DOHH2 (cell line): ENCODE data around the gene PML.

Experiments
- EZH2phosphoT487 ChIP-seq: fragments of 200-600 bp; sonication (generic); IDR thresholded peaks from 2 replicates; pipeline ENCODE4 v1.6.1; 2017; ENCODE audit warnings: borderline replicate concordance, mild to moderate bottlenecking, antibody characterized with exemption, low read length, moderate library complexity, mixed read lengths
- TF ChIP-seq, protein P1 (sequence below): fragments of 200-600 bp; sonication (generic); IDR thresholded peaks from one replicate; pipeline ENCODE4 v1.5.1; 2014; ENCODE audit warnings: antibody characterized with exemption, mild to moderate bottlenecking, low read depth, low read length; ENCODE audit not compliant: poor library complexity, severe bottlenecking

DNA sequence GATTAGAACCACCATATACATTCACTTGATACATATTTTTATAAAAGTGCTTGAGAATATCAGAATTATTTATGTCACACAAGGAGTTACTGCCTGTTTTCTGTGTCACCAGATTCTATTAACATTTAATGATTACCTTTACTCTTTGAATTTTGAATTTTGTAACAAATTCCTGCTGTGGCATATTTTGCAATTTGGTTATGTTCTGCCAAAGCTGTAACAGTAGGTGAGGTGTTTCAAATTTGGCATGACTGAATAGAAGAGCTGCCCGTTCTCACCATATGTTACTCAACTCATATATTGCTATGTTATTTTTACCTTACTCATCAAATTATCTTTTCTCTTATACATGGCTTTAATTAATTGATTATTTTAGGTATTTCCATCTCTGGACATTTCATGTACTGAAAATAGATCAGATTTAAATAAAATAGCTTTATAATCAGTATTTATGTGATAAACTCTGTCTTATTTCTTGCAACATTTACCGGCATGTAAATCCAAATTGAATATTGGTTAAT, 18.9 kb downstream of the PML start:
- TF ChIP-seq, protein P1, sequence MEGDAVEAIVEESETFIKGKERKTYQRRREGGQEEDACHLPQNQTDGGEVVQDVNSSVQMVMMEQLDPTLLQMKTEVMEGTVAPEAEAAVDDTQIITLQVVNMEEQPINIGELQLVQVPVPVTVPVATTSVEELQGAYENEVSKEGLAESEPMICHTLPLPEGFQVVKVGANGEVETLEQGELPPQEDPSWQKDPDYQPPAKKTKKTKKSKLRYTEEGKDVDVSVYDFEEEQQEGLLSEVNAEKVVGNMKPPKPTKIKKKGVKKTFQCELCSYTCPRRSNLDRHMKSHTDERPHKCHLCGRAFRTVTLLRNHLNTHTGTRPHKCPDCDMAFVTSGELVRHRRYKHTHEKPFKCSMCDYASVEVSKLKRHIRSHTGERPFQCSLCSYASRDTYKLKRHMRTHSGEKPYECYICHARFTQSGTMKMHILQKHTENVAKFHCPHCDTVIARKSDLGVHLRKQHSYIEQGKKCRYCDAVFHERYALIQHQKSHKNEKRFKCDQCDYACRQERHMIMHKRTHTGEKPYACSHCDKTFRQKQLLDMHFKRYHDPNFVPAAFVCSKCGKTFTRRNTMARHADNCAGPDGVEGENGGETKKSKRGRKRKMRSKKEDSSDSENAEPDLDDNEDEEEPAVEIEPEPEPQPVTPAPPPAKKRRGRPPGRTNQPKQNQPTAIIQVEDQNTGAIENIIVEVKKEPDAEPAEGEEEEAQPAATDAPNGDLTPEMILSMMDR, result no peak
- no peak for TF ChIP-seq EZH2phosphoT487
